Thoracic aorta (tissue), 2 donors: Measurements from ENCODE around the gene LIX1L. TPM values are rescaled to one million over a fixed set of nuclear protein-coding genes. Genes with fewer than 3 reads are reported as not detected.

ENCODE experiments used
- ATAC-seq: fragments of 150-250 bp; one replicate; pipeline ENCODE4 v1.8.0; 2017; ENCODE audit warnings: low read depth; ENCODE audit not compliant: insufficient number of reproducible peaks, low FRiP score
- DNase-seq: peaks from one replicate; pipeline ENCODE4 v3.0.0-alpha.2; 2020; ENCODE audit warnings: low spot score
- H3K27ac ChIP-seq, 2 donors: fragments of 200-600 bp; sonication (generic); 1 replicate in 1 of 2; 2 replicates in 1 of 2; pipeline ENCODE4 v1.5.1; 2016; ENCODE audit warnings: mild to moderate bottlenecking in 2 of 2, moderate library complexity in 2 of 2
- H3K27me3 ChIP-seq: fragments of 200-600 bp; sonication (generic); replicated peaks from 2 replicates; pipeline ENCODE4 v1.6.0; 2016; ENCODE audit warnings: mild to moderate bottlenecking; ENCODE audit not compliant: insufficient read depth
- H3K36me3 ChIP-seq: fragments of 200-600 bp; sonication (generic); one replicate; pipeline ENCODE4 v1.5.1; 2016
- H3K4me1 ChIP-seq, 2 donors: fragments of 200-600 bp; sonication (generic); 1 replicate in 1 of 2; 2 replicates in 1 of 2; pipeline versions ENCODE4 v1.5.1 to v1.6.0; 2016; ENCODE audit warnings: low read depth in 2 of 2, mild to moderate bottlenecking in 1 of 2; ENCODE audit not compliant: control insufficient read depth in 1 of 2
- H3K4me3 ChIP-seq: fragments of 200-600 bp; sonication (generic); 2 replicates; pipeline ENCODE4 v1.5.1; 2016; ENCODE audit warnings: mild to moderate bottlenecking
- H3K9me3 ChIP-seq: fragments of 200-600 bp; sonication (generic); 2 replicates; pipeline ENCODE4 v1.5.1; 2016
- CTCF ChIP-seq: fragments of 200-600 bp; sonication (generic); IDR thresholded peaks from one replicate; pipeline ENCODE4 v1.5.1; 2019; ENCODE audit warnings: antibody characterized with exemption
- total RNA-seq, 2 donors: library from RNA; depleted of rRNA; stranded (reverse); fragments of >200 nt; gene quantifications; one replicate each; pipeline versions ENCODE4 v1.1.0 to v1.2.3, GENCODE V29; 2016

The LIX1L gene
- total RNA-seq, 2 donors from 2014 or later, result 45.4 to 49.5 TPM

- H3K4me1 ChIP-seq, result peaks cover 48 to 52% of the 10 kb centered on the region in 2 donors
- no peaks in the 10 kb centered on the region for H3K36me3 ChIP-seq
- TF ChIP-seq CTCF, result no peak
- DNase-seq (no peak), ATAC-seq (peak; percentile 29)
- H3K27me3 ChIP-seq, result no peaks in the 10 kb centered on the region
- no peaks in the 10 kb centered on the region for H3K9me3 ChIP-seq
- H3K4me3 ChIP-seq, result peak overlapping the region; percentile 5
- H3K27ac ChIP-seq, result peak overlapping the region; percentile 51 to 85
Measured at GRCh38 chr1:145985502-145986439, 28.0 kb upstream of the LIX1L start.

GRCh38 chr1:145985129-145985501 is 27.3 kb upstream of the LIX1L start:
- Histone ChIP-seq H3K9me3 (no peaks in the 10 kb centered on the region), H3K36me3 (no peaks in the 10 kb centered on the region), H3K27ac (peak overlapping the region; percentile 51 to 85), H3K4me1 (peaks cover 54 to 58% of the 10 kb centered on the region in 2 donors), H3K4me3 (peak overlapping the region; percentile 10), H3K27me3 (no peaks in the 10 kb centered on the region)
- DNase-seq (no peak), ATAC-seq (no peak)
- TF ChIP-seq CTCF, result no peak

GRCh38 chr1:145983960-145984830 is 26.4 kb upstream of the LIX1L start:
- H3K4me1 ChIP-seq, result peaks cover 61 to 63% of the 10 kb centered on the region in 2 donors
- H3K9me3 ChIP-seq, result no peaks in the 10 kb centered on the region
- ATAC-seq (no peak), DNase-seq (no peak)
- no peak overlapping the region for H3K4me3 ChIP-seq
- no peaks in the 10 kb centered on the region for H3K36me3 ChIP-seq
- no peaks in the 10 kb centered on the region for H3K27me3 ChIP-seq
- TF ChIP-seq CTCF, result no peak
- peak overlapping the region in 1 of 2 donors; percentile 98 for H3K27ac ChIP-seq

GRCh38 chr1:145983206-145983675 is 25.4 kb upstream of the LIX1L start:
- H3K9me3 ChIP-seq, result no peaks in the 10 kb centered on the region
- DNase-seq (no peak), ATAC-seq (no peak)
- H3K27me3 ChIP-seq, result no peaks in the 10 kb centered on the region
- no peak overlapping the region for H3K4me3 ChIP-seq
- H3K36me3 ChIP-seq, result no peaks in the 10 kb centered on the region
- TF ChIP-seq CTCF, result no peak
- H3K27ac ChIP-seq, result peak overlapping the region; percentile 95 to 98
- H3K4me1 ChIP-seq, result peaks cover 71 to 72% of the 10 kb centered on the region in 2 donors
